ENCODE data around the gene SLC35A5. TPM values are rescaled to one million over a fixed set of nuclear protein-coding genes. Genes with fewer than 3 reads are reported as not detected.

Gene SLC35A5
- total and polyA plus RNA-seq, 2 of the 4 experiments (the other 2 are of a cell fraction): 19.5 to 25.6 TPM

- Histone ChIP-seq H2AFZ (replicated peaks; ENCODE audit: low read length, poor library complexity) (no peak overlapping the region), H2AK5ac (ENCODE audit: low read depth, low read length) (no peak overlapping the region), H3K23ac (ENCODE audit: low read depth, low read length) (no peak overlapping the region), H3K27me3 (ENCODE audit: control insufficient read depth, insufficient read depth, low read length) (no peaks in the 10 kb centered on the region), H3K9ac (ENCODE audit: low read depth, low read length) (no peak overlapping the region), H3K14ac (replicated peaks; ENCODE audit: low read depth, low read length) (no peak overlapping the region), H2BK20ac (ENCODE audit: low read depth, low read length) (no peak overlapping the region), H3K4ac (ENCODE audit: low read depth, low read length) (no peak overlapping the region), H3K79me1 (ENCODE audit: low read depth in 1 of 2, low read length in 2 of 2) (peaks cover 9 to 19% of the 10 kb centered on the region in 2 experiments), H2BK120ac (ENCODE audit: low read depth, low read length) (no peak overlapping the region), H2BK5ac (ENCODE audit: low read depth, low read length, poor library complexity, severe bottlenecking) (no peak overlapping the region), H4K5ac (ENCODE audit: low read depth, low read length) (no peak overlapping the region), H3K4me3 (ENCODE audit: insufficient read depth, low read depth, low read length) (no peak overlapping the region), H2BK15ac (ENCODE audit: low read depth, low read length) (no peak overlapping the region), H3K9me3 (ENCODE audit: control insufficient read depth, insufficient read depth, low read length) (no peaks in the 10 kb centered on the region), H3K18ac (ENCODE audit: low read depth, low read length) (no peak overlapping the region), H3K56ac (ENCODE audit: extremely low read depth, insufficient read depth, low read length) (no peak overlapping the region), H2AK9ac (replicated peaks; ENCODE audit: low read depth, low read length, poor library complexity) (no peak overlapping the region), H3K4me1 (ENCODE audit: control insufficient read depth, insufficient read depth, low read length) (no peaks in the 10 kb centered on the region; the same call in 1 of the 2 replicates), H4K20me1 (ENCODE audit: insufficient read depth, low read length) (no peaks in the 10 kb centered on the region; the same call in 1 of the 2 replicates), H4K91ac (ENCODE audit: insufficient read depth, low read depth, low read length) (no peak overlapping the region), H3K9me1 (ENCODE audit: insufficient read depth, low read length) (no peaks in the 10 kb centered on the region), H3K4me2 (ENCODE audit: low read depth, low read length) (no peak overlapping the region), H3K27ac (ENCODE audit: insufficient read depth, low read length) (no peak overlapping the region), H3K36me3 (ENCODE audit: control insufficient read depth, insufficient read depth, low read length) (peaks cover 2% of the 10 kb centered on the region; the same call in 1 of the 2 replicates), H4K8ac (ENCODE audit: low read depth in 2 of 2, low read length in 2 of 2) (no peak overlapping the region)
- ATAC-seq (ENCODE audit: low read depth) (no peak), DNase-seq (no peak)
- no TSS peak for BruUV-seq (replicated peaks)
- POLR2A ChIA-PET (ENCODE audit: unreplicated experiment): no interaction called here
- TF ChIP-seq MXI1 (IDR thresholded peaks at IDR 0.05; ENCODE audit: borderline replicate concordance, low read depth, low read length) (no peak), MAFK (IDR thresholded peaks at IDR 0.05; ENCODE audit: low read depth, low read length) (no peak), NFE2L2 (IDR thresholded peaks at IDR 0.05; ENCODE audit: low read depth, low read length) (no peak)
- TF ChIP-seq, protein P1, sequence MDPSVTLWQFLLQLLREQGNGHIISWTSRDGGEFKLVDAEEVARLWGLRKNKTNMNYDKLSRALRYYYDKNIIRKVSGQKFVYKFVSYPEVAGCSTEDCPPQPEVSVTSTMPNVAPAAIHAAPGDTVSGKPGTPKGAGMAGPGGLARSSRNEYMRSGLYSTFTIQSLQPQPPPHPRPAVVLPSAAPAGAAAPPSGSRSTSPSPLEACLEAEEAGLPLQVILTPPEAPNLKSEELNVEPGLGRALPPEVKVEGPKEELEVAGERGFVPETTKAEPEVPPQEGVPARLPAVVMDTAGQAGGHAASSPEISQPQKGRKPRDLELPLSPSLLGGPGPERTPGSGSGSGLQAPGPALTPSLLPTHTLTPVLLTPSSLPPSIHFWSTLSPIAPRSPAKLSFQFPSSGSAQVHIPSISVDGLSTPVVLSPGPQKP (IDR thresholded peaks at IDR 0.05; ENCODE audit: borderline replicate concordance, low read depth, low read length): no peak
- intact Hi-C loops (cut with micrococcal nuclease) (no loop called here), in situ Hi-C loops (cut with MboI; ENCODE audit: low sequenced_read_pairs) (no loop called here), dilution Hi-C loops (cut with HindIII; ENCODE audit: low sequenced_read_pairs, unreplicated experiment) (no loop called here)
- CTCF ChIA-PET: no interaction called here
Measured at GRCh38 chr3:112564940-112565305, 3.1 kb downstream of the SLC35A5 start.

Data from IMR-90 (cell line).